Measurements from ENCODE around the gene ADIPOR2.

- TF ChIP-seq CTCF (IDR thresholded peaks at IDR 0.05; ENCODE audit: borderline replicate concordance, extremely low read depth, low read length, poor library complexity, severe bottlenecking) (no peak), EZH2 (IDR thresholded peaks at IDR 0.05; ENCODE audit: borderline replicate concordance, low read depth, low read length, severe bottlenecking) (no peak)
Measured at GRCh38 chr12:1793426-1794210, 102.7 kb downstream of the ADIPOR2 start.

All from DND-41 (cell line).